Loucy (cell line): ENCODE measurements around the gene WDR48.

Experiments used
- H2AFZ ChIP-seq: fragments of 200-600 bp; sonication (generic); 2 replicates; pipeline ENCODE4 v1.6.0; 2016; ENCODE audit warnings: antibody characterized with exemption, mild to moderate bottlenecking, low read length, moderate library complexity
- H3F3A ChIP-seq: fragments of 200-600 bp; 2 replicates; pipeline ENCODE4 v1.6.0; 2016; ENCODE audit warnings: antibody characterized with exemption, low read depth, mild to moderate bottlenecking
- H3K27me3 ChIP-seq: fragments of 200-600 bp; sonication (generic); 2 replicates; pipeline ENCODE4 v1.6.1; 2014; ENCODE audit warnings: low read length, mild to moderate bottlenecking; ENCODE audit not compliant: insufficient read depth, poor library complexity, severe bottlenecking
- H3K36me3 ChIP-seq: fragments of 200-600 bp; sonication (generic); 2 replicates; pipeline ENCODE4 v1.6.1; 2016; ENCODE audit warnings: low read length; ENCODE audit not compliant: insufficient read depth
- H3K4me1 ChIP-seq: fragments of 200-600 bp; sonication (generic); 2 replicates; pipeline ENCODE4 v1.5.1; 2014; ENCODE audit warnings: low read length, mild to moderate bottlenecking; ENCODE audit not compliant: insufficient read depth, poor library complexity, severe bottlenecking
- H3K4me2 ChIP-seq: fragments of 200-600 bp; sonication (generic); 2 replicates; pipeline ENCODE4 v1.6.0; 2014; ENCODE audit warnings: antibody characterized with exemption, low read length, low read depth, mild to moderate bottlenecking; ENCODE audit not compliant: poor library complexity, severe bottlenecking
- H3K4me3 ChIP-seq: fragments of 200-600 bp; sonication (generic); 2 replicates; pipeline ENCODE4 v1.5.1; 2014; ENCODE audit warnings: low read length, mild to moderate bottlenecking, mixed read lengths; ENCODE audit not compliant: poor library complexity, severe bottlenecking
- H3K79me2 ChIP-seq: fragments of 200-600 bp; sonication (generic); 2 replicates; pipeline ENCODE4 v1.6.1; 2014; ENCODE audit warnings: low read length; ENCODE audit not compliant: insufficient read depth
- H3K9ac ChIP-seq: fragments of 200-600 bp; sonication (generic); 2 replicates; pipeline ENCODE4 v1.6.0; 2014; ENCODE audit warnings: mild to moderate bottlenecking, low read depth, low read length, moderate library complexity; ENCODE audit not compliant: poor library complexity, severe bottlenecking
- H3K9me2 ChIP-seq: fragments of 200-600 bp; sonication (generic); replicated peaks from 2 replicates; pipeline ENCODE4 v1.6.1; 2016; ENCODE audit warnings: low read depth, low read length, mixed read lengths
- H3K9me3 ChIP-seq: fragments of 200-600 bp; sonication (generic); 2 replicates; pipeline ENCODE4 v1.6.1; 2014; ENCODE audit warnings: mild to moderate bottlenecking, antibody characterized with exemption, low read length, low read depth; ENCODE audit not compliant: insufficient read depth
- H4K20me1 ChIP-seq: fragments of 200-600 bp; sonication (generic); 2 replicates; pipeline ENCODE4 v1.6.0; 2014; ENCODE audit warnings: antibody characterized with exemption, low read length, mild to moderate bottlenecking; ENCODE audit not compliant: insufficient read depth, poor library complexity, severe bottlenecking
- EZH2phosphoT487 ChIP-seq: fragments of 200-600 bp; IDR thresholded peaks from 2 replicates; pipeline ENCODE4 v1.6.1; 2018; ENCODE audit warnings: antibody characterized with exemption, mild to moderate bottlenecking, moderate library complexity, borderline replicate concordance
- TF ChIP-seq, protein P1 (sequence below): fragments of 200-600 bp; sonication (generic); conservative IDR thresholded peaks from 2 replicates; pipeline ENCODE4 v1.5.1; 2014; ENCODE audit warnings: mild to moderate bottlenecking, antibody characterized with exemption, low read length

The WDR48 gene

DNA sequence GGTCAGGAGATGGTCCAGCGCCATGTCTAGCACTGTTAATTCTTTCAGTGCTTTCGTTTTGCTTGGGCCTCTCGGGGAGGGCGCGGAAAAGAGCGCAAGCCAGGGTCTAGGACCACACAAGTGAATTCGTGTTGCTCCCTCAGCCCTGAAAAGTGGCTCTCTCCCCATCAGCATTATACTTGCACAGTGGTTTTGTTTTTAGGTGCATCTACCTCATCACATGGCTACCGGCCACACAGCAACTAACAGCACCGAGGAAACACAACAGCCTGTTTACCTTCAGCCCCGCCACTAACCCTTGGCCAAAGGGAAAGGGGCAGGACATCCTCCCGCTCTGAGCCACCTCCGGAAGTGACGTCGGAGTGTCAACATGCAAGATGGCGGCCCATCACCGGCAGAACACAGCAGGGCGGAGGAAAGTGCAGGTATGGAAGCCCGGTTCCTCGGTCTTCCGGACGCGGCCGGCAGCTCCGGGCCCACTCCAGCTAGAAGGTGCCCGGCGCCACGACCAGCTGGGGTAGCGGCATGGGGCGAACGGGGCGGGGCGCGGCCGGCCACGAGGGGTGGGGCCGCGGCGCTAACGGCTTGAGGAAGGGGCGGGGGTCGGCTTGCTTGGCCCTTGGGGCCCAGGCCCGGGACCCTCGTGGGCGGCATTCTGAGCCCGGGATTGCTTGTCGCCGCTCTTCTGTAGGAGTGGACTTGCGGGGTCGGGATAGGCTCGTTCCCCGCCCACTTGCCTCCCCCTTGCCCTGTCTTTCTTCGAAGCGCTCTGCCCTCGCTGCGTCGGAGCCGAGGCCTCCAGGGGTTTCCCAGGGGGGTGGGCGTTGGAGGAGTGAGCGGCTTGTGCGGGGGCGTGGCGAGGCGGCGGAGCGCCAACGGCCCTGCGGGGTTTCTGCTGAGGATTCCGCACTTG lies at the start of gene WDR48, which contains the start of gene SCN11A:
TSS of gene WDR48 (plus strand) at position 368 of the 913 bp plus-strand sequence. CDS start at position 378, 10 bp downstream.
TSS of gene SCN11A (minus strand) at position 296 of the 913 bp plus-strand sequence. CDS start 101,582 bp downstream, outside the sequence.
- Histone ChIP-seq H3K4me3 (peak within 1 kb of the TSS; percentile 92), H4K20me1 (peaks cover 25% of the 10 kb centered on the region), H3K27me3 (no peaks in the 10 kb centered on the region), H2AFZ (peak within 1 kb of the TSS; percentile 93), H3K9me2 (no peaks in the 10 kb centered on the region), H3K9ac (peak within 1 kb of the TSS; percentile 90), H3K36me3 (no peaks in the 10 kb centered on the region), H3K9me3 (no peaks in the 10 kb centered on the region), H3F3A (0 out of 2 replicates have a peak, but pooled peaks cover 2% of the 10 kb centered on the region), H3K4me1 (peaks cover 45% of the 10 kb centered on the region), H3K79me2 (peaks cover 54% of the 10 kb centered on the region), H3K4me2 (peak within 1 kb of the TSS; percentile 93)
- no peak for TF ChIP-seq EZH2phosphoT487
- TF ChIP-seq, protein P1, sequence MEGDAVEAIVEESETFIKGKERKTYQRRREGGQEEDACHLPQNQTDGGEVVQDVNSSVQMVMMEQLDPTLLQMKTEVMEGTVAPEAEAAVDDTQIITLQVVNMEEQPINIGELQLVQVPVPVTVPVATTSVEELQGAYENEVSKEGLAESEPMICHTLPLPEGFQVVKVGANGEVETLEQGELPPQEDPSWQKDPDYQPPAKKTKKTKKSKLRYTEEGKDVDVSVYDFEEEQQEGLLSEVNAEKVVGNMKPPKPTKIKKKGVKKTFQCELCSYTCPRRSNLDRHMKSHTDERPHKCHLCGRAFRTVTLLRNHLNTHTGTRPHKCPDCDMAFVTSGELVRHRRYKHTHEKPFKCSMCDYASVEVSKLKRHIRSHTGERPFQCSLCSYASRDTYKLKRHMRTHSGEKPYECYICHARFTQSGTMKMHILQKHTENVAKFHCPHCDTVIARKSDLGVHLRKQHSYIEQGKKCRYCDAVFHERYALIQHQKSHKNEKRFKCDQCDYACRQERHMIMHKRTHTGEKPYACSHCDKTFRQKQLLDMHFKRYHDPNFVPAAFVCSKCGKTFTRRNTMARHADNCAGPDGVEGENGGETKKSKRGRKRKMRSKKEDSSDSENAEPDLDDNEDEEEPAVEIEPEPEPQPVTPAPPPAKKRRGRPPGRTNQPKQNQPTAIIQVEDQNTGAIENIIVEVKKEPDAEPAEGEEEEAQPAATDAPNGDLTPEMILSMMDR = no peak

DNA sequence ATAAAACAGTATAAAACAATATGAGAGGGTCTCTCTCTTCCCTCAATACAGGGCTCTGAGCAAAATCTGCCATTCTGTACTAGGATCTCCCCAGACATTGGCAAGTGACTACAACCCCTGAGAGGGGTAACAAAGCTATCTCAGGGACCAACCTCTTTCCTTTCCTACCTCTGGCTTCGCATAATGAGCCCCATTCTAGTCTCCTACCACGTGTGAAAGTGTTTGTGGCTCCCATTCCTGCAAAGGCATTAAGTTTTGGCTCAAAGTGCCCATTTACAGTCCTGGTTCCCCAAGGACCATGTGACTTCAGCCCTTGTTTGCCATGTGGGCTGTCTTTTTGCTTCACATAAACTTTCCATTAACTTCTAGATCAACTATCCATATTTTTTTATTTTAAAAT lies 46.5 kb upstream of the WDR48 start:
- no peak overlapping the region for H2AFZ ChIP-seq
- no peak for TF ChIP-seq EZH2phosphoT487
- TF ChIP-seq, protein P1 = no peak
- no peaks in the 10 kb centered on the region for H3K36me3 ChIP-seq
- H3K4me1 ChIP-seq = no peaks in the 10 kb centered on the region
- no peak overlapping the region for H3K4me2 ChIP-seq
- H3K27me3 ChIP-seq = no peaks in the 10 kb centered on the region
- no peak overlapping the region for H3K9ac ChIP-seq
- H3K9me3 ChIP-seq = no peaks in the 10 kb centered on the region
- no peak overlapping the region for H3K4me3 ChIP-seq
- H3K79me2 ChIP-seq = no peaks in the 10 kb centered on the region
- no peaks in the 10 kb centered on the region for H4K20me1 ChIP-seq
- no peaks in the 10 kb centered on the region for H3K9me2 ChIP-seq
- H3F3A ChIP-seq = no peaks in the 10 kb centered on the region

DNA sequence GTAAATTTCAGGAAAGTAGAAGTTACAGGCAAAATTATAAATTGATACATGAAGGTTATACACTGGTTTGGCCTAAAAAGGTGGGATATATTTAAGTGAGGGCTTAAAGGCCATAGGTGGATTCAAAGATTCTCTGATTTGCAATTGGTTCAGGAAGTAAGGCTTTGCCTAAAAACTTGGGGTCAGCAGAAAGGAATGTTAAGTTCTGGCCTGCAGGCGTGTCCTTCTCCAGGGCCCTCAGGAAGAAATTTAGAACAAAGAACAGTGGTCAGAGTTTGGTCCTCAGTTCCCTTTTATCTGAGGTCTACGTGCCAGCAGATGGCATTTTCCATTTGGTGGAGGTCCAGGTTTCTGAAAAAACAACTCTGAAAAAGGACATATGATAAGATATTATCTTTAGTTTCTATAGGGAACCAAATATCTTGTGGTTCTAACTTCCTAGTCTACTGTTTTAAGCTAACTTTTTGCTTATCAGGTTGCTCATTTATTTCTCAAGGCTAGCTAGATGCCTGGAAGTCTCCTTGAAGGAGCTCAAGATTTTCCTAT lies 40.6 kb upstream of the WDR48 start:
- no peaks in the 10 kb centered on the region for H3K9me2 ChIP-seq
- no peaks in the 10 kb centered on the region for H3K27me3 ChIP-seq
- H3K9me3 ChIP-seq = no peaks in the 10 kb centered on the region
- H3K4me1 ChIP-seq = no peaks in the 10 kb centered on the region
- H4K20me1 ChIP-seq = no peaks in the 10 kb centered on the region
- H3K79me2 ChIP-seq = no peaks in the 10 kb centered on the region
- H3K4me2 ChIP-seq = no peak overlapping the region
- H3K4me3 ChIP-seq = no peak overlapping the region
- H3K36me3 ChIP-seq = no peaks in the 10 kb centered on the region
- H2AFZ ChIP-seq = no peak overlapping the region
- H3K9ac ChIP-seq = no peak overlapping the region
- TF ChIP-seq, protein P1 = no peak
- TF ChIP-seq EZH2phosphoT487 = no peak
- no peaks in the 10 kb centered on the region for H3F3A ChIP-seq
